ENCODE data around the gene DDT.
"Not testable (repeated sequence)": the region's sequence is repeated elsewhere in the genome, so short reads cannot be mapped to it uniquely, and the experiment has no call there.

Gene DDT

DNA sequence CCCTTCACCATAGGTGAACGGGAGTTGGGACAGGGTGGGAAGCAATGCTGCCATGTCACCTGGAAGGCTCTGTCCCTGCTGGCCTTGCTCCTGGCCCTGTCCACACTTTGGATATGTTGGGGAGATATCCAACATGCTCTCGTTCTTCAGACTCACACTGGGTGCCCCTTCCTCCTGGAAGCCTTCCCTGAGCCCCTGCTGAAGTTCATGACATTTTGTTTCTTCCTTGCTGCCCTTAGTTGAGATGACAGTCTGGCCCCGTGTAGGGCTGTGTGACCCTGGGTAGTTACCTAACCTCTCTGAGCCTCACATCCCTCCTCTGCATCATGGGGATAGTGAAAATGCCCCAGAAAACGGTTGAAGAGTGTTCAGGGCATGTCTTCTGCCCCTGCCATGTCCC is 20.8 kb downstream of the DDT start:
- not testable (repeated sequence) for DNase-seq (ENCODE audit: low read depth in 2 of 2, low spot score in 1 of 2)

DNA sequence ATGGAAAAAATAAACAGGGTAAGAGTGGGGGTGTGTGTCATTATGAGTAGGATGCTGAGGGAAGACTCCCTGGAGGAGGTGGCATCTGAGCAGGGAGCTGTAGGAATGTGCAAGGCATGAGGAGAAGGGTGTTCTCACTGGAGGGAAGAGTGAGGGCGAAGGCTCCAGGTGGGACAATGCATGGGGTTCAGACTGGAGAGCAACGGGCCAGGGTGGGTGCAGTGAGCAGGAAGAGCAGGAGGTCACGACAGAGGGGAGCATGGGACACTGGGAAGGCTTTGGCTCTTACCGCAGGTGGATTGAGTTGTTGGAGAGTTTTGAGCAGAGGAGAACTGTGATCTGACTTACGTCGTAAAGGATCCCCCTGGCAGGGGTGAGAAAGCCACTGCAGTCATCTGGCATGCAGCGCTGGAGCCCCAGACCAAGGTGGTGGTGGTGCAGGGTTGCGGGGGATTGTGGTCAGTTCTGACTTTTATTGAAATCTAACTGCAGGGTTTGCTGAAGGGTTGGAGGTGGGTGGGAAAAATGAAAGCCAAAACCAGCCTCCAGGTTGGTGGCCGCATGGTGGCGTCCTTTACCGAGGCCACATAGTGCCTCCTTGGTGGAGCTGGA is 21.3 kb downstream of the DDT start:
- DNase-seq (ENCODE audit: low read depth in 2 of 2, low spot score in 1 of 2) = not testable (repeated sequence)

DNA sequence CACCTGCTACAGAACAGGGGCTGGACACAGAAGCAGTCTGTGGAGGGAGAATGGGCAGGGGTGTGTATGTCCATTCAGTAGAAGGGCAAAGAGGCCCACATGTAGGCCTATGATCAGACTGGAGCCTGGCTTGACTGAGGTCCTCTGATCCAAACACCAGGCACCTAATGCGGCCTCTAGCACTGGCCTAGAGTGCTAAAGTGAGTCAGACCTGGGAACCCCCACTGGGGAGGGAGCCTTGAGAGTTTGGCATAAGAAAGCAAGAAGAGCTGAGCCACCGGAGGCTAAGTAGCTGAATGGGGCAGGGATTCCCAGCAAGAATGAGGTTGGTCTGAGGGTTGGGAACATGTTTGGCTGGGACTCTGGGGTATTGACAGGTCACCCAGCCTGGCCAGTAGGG is 22.9 kb downstream of the DDT start:
- not testable (repeated sequence) for DNase-seq (ENCODE audit: low read depth in 2 of 2, low spot score in 1 of 2)

DNA sequence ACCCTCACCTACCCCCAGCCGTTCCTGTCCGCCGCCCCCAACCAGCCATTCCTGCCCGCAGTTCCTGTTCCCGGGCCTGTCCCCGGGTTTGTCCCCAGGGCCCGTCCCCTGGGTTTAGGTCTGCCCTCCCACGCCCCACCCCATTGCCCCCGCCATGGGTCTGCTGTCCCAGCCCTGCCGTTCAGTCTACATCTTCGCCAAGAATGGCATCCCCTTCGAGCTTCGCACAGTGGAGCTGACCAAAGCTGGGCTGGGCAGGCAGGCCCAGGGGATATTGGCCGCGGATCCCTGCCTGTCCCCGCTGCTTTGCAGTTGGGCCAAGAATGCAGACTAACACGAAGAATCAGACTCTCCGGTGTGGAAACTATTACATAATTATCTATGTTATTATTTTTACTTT is 24.5 kb downstream of the DDT start:
- DNase-seq (ENCODE audit: low read depth in 2 of 2, low spot score in 1 of 2) = not testable (repeated sequence)

DNA sequence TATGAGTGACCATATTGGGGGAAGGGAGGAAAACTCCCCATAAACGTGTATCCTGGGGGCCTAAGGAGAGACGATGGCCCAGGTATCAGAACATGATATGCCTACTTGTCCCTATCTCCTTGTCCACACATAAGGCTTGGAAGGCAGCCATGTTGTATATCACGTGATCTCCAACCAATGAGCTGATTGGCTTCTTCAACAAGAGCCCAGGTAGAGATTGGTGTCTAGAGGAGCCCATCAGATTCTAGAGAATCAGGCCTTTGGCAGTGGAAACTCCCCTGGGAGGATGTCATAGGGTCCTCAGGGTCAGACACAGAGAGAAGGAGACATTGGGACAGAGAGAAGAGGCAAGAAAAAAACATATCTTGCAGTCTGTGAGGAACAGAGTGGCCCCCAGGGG is 26.9 kb downstream of the DDT start:
- DNase-seq (ENCODE audit: low read depth in 2 of 2, low spot score in 1 of 2) = not testable (repeated sequence)

DNA sequence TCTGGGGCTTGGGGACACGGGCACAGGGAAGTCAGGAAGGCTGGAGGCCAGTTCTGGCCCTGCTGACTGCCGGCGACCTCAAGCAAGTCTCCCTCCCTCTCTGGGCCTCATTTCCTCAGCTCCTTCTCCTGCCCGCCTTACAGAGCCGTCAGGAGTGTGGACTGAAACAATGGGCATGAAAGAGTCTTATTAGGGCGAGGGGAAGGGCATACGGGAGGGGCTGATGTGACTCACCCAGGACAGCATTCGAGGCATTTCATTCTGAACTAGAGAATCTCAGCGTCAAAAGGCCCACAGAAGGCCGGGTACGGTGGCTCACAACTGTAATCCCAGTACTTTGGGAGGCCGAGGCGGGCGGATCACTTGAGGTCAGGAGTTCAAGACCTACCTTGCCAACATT is 34.1 kb downstream of the DDT start:
- not testable (repeated sequence) for DNase-seq (ENCODE audit: low read depth in 2 of 2, low spot score in 1 of 2)

DNA sequence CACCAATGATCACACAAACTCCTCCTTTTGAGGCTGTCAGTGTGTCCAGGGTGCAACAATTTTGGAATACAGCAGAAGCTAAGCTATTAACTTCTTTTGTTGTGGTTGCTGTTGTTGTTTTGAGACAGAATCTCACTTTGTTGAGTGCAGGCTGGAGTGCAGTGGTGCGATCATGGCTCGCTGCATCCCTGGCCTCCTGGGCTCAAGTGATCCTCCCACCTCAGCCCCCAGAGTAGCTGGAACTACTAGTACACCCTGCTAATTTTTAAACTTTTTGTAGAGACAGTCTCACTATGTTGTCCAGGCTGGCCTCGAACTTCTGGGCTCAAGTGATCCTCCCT is 35.3 kb downstream of the DDT start:
- no peak for DNase-seq (ENCODE audit: low read depth in 2 of 2, low spot score in 1 of 2)

DNA sequence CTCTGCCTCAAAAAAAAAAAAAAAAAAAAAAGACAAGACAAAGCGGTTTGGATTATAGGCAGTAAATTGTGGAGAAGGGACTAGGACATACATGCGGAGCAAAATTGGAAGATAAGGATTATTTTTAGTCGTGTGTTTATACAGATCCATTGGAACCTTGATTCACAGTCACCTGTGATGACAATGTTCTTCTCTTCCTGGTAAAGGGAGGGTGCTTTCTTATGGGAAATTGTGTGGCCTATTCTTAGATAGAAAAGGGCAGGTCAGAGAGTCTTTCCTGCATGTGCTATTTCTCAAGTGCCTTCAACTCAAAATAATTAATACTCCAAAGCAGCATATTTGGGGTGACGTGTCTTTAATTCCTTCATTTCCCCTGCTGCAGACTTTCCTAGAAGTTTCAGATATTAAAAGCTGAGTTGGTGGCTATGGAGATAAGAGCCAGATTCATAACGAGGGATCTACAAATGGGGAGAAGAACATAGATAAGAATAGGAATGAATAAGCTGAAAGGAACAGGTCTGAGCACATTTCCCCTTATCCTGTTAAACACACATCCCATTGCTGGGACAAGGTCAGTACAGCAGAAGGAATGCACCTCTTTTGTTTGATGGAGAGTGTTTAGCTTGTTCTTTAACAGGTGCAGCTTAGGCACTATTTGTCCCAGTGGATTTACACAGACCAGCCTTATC is 35.8 kb downstream of the DDT start:
- no peak for DNase-seq (ENCODE audit: low read depth in 2 of 2, low spot score in 1 of 2)

DNA sequence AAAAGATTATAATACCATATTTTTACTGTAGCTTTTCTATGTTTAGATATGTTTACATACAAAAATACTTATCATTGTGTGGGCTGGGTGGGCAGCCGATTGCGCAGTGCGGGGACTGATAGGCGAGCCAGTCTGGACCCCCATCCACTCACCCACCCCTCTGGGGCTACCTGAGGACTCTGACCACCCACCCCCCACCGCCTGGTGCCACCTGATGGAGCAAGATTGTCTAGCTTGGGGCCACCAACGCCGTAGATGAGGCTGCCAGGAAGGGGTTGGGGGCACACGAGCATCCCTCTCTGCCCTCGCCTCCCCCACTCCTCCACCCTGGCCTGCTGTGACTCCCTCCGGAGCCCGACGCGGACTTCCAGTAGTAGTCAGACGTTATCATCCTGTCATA is 47.7 kb downstream of the DDT start:
- no peak for DNase-seq (ENCODE audit: low read depth in 2 of 2, low spot score in 1 of 2)

DNA sequence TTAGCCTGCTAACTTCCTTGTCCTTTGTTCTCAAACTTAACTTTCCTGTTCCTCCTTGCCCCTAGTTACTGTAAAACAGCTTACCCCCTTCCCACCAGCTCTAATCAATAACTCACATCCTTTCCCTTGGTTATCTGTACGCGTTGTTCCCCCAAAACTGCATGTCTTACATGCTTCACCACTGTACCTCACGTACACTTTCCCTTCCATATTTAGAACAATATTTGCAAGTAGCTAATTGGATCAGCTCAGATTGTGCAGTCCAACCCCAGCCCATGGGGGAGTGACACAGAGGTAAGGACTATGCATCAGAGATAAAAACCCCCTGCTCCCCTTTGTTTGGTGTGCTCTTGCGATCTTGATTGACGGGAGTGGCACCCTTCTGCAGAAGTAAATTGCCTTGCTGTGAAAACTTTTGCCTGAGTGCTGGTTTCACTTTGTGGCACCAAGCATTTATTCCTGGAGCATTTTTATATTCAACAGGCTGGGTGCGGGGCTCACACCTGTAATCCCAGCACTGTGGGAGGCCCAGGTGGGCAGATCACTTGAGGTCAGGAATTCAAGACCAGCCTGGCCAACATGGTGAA is 49.1 kb downstream of the DDT start:
- DNase-seq (ENCODE audit: low read depth in 2 of 2, low spot score in 1 of 2) = no peak

DNA sequence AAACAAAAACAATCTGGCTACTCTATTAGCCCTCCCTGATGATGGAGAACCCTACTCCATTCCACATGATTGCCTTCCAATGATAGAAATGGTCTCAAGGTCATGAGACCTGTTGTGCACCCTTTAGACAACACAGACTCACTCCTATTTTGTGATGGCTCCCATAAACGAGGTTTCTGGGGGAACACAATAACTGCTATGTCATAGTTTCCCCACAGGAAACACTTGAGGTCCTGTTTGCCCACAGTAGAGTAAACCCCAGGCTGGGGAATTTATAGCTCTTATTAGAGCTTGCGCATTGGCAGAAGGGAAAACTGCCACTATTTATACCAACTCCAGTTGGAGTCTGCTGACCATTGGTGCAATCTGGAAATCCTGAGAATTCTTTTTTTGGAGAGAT is 51.3 kb downstream of the DDT start:
- no peak for DNase-seq (ENCODE audit: low read depth in 2 of 2, low spot score in 1 of 2)

DNA sequence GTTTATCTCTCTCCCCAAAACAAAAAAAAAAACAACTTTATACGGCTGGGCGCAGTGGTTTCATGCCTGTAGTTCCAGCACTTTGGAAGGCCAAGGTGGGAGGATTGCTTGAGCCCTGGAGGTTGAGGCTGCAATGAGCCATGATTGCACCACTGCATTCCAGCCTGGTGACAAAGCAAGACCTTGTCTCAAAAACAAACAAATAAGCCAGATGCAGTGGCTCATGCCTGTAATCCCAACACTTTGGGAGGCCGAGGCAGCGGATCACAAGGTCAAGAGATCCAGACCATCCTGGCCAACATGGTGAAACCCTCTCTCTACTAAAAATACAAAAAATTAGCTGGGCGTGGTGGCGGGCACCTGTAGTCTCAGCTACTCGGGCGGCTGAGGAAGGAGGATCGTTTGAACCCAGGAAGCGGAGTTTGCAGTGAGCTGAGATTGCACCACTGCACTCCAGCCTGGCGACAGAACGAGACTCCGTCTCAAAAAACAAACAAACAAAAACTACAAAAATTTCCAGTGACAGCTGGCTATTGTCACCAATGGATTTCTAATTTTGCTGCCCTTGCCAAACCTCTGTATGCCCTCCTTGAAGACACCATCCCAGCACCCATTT is 52.5 kb downstream of the DDT start:
- not testable (repeated sequence) for DNase-seq (ENCODE audit: low read depth in 2 of 2, low spot score in 1 of 2)
